Measurements from ENCODE around the gene AARS2.

The AARS2 gene

DNA sequence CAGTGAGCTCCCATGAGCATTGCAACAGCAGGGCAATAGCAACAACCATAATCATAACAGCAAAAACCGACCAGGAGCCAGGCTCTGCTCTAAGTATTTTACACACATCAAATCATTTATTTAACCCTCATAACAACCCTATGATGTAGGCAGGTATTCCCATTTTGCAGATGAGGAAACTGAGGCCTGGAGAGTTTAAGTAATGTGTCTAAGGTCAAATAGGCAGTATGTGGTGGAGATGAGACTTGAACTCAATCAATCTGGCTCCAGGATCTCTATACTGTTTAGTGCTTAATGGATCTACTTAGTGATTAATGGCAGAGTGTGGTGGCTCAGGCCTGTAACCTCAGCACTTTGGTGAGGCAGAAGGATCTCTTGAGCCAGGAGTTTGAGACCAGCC lies 39.5 kb downstream of the AARS2 start:
- DNase-seq = no peak

DNA sequence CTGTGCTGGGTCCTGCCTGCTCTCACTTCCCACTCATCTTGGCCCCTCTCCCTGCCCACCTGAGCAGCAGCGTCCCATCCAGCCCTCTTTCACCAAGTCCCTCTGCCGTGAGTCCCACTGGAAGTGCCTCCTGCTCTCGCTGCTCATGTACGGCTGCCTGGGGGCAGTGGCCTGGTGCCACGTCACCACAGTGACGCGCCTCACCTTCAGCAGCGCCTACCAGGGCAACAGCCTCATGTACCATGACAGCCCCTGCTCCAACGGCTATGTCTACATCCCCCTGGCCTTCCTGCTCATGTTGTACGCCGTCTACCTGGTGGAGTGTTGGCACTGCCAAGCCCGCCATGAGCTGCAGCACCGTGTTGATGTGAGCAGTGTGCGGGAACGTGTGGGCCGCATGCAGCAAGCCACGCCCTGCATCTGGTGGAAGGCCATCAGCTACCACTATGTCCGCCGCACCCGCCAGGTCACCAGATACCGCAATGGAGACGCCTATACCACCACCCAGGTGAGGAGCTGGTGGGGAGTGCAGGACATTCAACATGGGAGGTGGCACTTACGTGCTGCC lies 40.1 kb downstream of the AARS2 start:
- DNase-seq = no peak

DNA sequence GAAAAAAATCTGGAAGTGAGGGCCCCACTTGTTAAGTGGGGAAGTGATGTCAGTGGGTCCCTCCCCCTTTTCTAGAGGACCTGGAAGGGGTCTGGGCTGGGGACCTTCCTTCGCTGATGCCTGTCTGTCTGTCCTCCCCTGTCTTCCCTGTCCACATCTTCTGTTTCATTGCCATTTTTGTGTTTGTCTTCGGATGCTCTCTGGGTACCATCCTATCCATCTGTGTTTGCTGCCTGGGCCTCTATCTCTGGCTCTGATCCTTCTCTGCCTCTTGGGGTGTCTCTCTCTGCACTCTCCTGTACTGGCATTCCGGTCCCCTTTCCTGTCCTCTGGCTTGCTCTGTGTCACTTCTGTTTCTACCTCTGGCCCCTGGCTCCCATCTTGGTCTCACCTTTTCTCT lies 40.6 kb downstream of the AARS2 start:
- DNase-seq = no peak

DNA sequence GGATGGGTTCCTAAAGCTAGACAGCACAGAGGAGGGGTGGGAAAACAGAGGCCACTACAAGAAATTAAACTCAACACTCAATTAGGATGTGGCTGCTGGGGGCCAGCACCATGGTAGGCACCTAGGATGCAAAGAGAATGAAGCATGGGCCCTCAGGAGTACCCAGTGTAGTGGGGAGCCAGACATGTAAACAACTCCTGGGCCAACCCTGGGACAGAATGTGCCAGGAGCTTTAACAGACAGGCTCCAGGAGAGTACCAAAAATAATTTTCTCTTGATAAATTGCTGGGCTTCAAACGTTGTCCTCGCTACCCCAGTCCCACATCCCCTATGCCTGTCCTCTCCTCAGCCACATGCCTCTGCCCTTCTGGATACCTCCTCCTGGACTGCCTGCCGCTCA lies 41.2 kb downstream of the AARS2 start:
- DNase-seq = no peak

DNA sequence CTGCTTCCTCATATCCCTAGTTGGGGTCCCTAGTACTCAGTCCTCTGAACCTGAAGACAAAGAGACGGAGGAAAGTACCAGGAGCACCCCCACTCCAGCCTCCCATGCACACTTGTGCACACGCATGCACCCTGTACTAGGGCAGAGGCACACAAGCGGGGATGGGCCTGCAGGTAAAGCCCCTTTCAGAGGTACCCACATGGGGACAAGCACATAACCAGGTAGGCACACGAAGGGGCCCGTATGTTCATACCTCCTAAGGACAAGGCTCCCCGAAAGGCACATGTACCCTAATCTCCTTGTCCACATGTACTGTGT lies 41.8 kb downstream of the AARS2 start:
- no peak for DNase-seq

DNA sequence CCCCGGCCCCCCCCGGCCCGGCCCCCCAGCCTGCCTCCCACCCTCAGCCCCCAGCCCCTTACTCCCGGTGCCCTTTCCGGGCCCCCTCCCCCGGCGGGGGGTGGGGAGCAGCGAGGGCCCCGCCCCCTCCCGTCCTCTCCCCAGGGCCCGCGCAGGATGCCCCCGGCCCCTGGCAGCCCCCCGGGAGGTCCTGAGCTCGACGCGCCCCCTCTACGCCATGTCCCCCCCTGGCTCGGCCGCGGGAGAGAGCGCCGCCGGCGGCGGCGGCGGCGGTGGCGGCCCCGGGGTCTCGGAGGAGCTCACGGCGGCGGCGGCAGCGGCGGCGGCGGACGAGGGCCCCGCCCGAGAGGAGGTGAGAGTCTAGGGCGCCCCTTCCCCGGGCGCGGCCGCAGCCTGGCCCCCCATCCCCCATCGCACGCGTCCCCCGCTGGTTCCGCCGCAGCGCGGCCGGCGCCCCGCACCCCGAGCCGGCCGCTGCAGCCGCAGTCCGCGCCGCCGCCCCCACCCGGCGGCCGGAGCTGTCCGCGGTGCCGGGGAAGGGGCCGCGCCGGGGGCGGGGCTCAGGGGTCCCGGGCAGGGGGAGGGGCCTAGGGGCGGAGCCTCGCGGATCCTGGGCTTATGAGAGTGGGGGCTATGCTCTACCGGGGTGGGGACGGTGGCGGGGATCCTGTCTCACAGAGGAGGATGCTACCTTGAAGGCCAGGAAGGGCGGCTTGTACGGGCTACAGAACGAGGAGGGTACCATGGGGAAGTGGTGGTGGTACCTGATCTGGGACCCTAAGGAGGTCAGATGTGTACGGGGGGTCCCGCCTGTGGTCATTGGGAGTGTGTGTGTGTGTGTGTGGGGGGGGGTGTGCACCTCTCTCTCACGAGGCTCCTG lies 42.4 kb downstream of the AARS2 start:
- no peak for DNase-seq

DNA sequence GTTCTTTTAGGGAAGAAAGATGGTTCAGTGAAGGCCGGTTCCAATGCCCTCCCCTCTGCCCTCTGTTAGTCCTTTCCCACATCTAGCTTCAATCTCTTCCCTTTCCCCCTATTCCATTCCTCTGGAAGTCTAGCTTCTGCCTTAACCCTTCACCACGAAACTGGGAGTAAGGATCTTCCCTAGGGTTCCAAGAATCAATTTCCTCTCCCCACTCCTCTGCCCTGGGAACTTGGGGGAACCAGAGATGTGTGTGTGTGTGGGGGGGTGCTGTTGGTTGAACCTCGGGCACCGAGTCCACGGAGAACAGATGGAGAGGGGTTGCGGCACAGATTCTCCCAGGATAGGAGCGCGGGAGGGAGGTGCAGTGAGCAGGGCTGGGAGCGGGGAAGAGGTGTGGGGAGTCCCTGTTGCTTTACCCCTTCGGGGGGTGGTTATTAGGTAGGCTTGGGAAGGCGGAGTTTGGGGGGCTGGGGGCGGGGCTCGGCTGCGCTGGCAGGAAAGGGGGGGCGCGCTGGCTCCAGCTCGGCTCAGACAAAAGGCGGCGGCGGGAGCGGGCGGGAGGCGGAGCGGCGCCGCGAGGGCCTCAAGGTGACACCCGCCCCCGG lies 43.1 kb downstream of the AARS2 start, which contains the start of gene TMEM151B:
Gene TMEM151B, plus strand, starts transcription at position 530 of the 605 bp plus-strand sequence. CDS start 293 bp downstream, outside the sequence.
- DNase-seq = no peak

DNA sequence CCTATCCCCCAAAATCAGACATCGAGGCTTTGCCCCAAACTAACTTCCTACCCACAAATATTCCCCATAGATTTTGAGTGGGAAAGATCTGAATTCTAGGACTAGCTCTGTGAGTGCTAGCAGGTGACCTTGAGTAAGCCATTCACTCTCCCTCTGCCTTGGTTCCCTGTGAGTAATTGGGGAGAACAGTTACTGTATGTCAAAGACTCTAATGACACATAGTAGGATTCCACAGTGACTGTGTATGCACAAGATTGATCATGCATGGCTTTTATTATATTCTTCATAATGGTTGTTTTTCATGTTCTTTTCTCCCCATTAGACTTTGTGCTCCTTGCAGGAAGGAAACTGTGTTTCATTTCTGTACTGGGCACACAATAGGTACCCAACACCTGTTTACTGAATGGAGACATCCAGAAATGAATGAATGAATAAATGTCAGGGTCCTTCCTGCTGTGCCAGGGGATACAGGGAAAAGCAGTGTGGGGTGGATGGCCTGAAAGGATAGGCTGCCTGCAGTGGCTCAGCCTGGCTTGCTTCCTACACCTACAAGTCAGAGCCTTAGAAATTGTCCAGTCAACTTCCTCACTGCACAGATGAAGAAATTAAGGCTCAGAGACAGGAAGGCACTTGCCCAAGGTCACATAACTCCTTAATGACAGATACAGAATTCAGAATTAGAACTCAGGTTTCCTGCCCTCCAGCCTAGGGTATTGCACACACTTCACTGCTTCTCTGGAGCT lies 43.8 kb downstream of the AARS2 start:
- no peak for DNase-seq

DNA sequence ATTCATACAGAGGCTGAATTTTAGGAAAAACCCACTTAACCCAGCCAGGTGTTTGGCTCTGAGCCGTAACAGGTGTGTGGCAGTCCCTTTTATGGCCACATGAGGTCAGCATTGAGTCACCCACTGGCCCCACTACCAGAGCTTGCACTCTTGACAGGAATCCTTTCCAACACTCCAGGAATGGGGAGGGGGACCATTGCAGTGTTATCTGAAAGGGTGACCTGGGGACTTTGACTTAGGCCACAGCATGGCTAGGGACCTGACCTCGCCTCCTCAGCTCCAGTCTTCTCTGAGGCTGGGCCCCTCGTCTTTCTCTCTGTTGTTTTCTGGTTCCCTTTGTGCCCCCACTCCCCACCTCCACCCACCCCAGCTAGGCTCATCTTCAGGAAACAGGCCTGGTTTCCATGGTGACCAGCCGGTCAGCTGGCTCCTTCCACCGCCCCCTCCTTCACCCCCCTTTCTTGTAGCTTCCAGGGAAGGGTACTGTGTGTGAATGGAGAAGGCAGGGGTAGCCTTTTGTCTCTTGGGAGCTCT lies 45.0 kb downstream of the AARS2 start:
- no peak for DNase-seq

DNA sequence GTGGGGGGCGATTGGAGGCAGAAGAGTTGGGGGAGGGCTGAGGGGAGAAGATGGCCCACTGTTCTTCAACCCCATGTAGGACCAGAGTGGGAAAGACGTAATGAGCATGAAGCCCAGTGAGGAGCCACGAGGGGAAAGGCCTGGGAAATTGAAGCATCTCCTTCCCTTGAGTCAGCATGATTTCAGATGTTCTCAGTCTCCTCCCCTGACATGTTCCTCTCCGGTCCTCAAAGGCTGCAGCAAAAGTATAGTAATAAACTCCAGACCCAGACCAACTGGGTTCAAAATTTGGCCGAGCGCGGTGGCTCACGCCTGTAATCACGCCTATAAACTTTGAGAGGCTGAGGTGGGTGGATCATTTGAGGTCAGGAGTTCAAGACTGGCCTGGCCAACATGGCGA lies 45.9 kb downstream of the AARS2 start:
- DNase-seq = no peak

DNA sequence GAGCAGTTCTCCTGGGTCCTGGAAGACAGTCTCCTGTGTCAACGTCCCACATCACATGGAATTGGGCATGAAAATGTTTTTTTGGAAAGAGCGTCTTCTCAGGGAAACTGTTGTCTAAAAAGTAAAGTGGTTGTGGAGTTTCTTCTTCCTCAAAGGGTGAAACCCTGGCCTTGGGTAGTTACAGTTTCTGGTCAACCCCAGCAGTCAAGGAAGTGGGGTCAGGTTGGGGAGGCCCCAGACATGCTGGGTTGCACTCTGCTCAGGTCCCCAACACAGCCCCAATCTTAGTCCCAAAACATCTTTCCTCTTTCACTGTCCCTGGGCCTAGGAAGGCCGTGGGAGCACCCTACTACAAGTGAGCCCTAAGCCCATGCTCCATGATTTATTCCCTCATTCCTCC lies 46.8 kb downstream of the AARS2 start:
- no peak for DNase-seq

DNA sequence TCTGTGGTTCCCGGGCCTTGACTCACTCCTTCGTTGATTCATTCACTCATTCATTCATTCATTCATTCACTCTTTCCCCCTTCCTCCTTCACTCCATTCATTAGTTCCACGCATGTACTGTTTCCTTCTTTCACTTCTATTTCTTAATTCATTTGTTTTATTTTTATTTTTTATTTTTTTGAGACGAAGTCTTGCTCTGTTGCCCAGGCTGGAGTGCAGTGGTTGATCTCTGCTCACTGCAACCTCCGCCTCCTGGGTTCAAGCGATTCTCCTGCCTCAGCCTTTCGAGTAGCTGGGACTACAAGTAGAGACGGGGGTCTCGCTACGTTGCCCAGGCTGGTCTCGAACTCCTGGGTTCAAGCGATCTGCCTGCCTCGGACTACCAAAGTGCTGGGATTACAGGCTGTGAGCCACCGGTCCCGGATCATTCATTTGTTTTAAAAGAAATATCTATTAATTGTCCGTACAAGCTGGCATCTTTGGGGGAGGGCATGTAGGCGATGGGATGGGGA lies 47.4 kb downstream of the AARS2 start:
- no peak for DNase-seq

DNA sequence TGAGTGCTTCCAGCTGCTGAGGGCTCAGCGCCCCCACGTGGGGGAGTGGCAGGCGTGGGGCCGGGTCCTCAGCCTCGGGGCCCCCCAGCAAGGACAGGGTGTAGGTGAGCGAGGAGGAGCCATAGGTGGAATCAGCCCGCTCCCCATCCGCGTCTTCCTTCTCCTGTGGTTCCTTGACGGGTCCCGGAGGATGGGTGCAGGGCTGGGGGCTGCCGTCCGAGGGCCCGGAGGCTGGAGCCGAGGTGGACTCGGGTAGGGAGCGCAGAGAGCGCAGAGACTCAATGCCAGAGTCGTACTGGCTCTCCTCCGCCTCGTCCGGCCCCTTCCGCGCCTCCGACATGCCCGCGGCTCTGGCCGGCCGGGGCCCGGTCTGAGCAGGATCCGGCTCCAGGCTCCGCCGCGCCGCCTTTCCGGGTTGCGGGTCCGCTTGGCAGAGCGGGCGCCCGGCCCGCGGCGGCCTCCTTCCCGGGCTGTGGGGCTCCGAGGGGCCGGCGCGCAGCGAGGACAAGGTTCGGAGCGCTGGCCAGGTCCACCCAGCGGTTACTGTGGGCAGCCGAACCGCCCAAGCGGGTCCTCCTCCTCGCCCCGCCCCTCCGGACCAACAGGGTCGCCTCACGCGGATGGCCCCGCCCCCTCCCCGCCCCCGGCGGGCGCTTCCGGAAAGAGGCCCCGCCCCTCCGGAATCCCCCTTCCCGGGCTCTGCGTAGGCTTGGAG lies 48.0 kb downstream of the AARS2 start, which contains the start of gene NFKBIE:
Gene NFKBIE, minus strand, starts transcription at position 545 of the 715 bp plus-strand sequence. Its CDS starts 205 bp downstream, at position 340.
- peak; percentile 33 for DNase-seq

DNA sequence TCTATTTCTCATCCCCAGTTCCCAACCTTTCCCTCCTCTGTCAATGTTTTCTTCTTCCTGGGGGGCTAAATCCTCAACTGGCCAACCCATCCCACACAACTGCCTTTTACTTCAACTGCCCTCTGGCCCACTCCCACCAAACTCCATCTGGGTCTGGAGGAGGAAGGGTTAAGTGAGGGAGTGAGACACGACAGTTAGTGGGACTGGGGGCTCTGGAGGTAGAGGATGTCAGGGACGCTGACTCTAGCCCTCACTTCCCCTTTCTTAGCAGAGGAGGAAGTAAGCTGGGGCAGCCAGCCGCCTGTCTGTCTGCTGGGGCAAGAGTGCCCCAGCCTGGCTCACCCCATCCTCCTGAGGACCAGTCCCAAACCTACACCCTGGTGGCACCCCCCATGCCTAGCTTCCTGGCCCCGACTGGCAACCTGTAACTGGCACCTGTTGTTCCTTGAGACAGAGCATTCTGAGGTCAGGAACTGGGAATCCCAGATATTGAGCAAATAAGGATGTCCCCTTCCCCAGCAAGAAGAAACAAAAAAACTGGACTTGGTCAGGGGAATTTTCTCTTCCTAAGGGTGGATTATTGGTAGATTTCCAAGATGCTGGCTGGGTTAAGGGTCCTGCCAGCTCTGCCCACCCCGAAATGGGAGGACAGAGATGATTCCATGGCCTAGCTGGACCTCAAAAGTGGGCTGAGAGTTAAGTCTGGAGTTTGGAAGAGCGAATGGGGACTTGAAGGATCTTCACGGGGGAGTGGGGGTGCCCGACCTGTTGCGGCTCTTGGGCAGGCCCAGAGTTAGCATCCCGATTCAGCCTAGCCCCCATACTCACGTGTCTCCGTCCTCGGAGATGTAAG lies 48.8 kb downstream of the AARS2 start:
- DNase-seq = peak; percentile 67

DNA sequence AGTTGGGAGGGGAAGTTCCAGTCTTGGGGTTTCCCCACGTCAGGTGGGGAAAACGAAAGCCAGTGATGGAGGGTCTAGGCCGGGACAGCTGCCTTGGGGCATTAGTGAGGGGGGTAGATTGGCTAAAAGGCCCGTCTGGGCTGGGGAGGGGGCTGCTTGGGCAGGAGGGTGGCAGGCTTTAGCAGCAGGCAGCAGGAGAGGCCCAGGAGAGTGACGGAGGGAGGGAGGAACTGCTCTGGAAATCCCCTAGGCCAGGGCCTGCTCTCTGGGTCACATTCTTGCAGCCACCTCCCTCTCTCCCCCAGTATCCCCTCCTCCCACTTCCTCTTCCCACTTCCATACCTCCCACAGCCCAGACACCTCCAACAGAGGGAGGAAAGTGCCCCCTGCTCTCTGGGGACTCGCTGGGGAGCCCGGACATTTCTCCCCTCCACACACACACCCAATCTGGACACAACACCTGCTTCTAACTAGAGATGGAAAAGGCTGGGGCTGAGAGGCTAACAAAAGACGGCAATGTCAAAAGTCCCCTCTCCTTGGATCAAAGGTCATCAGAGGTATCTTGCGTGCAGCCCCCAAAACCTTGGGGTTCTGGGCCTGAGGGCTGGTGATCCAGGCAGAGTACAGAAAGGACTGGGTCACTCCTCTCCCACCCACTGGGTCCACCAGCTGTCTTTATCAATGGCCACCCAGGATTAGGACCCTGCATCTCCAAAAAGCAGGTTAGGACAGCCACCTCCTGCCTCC lies 49.6 kb downstream of the AARS2 start:
- no peak for DNase-seq

DNA sequence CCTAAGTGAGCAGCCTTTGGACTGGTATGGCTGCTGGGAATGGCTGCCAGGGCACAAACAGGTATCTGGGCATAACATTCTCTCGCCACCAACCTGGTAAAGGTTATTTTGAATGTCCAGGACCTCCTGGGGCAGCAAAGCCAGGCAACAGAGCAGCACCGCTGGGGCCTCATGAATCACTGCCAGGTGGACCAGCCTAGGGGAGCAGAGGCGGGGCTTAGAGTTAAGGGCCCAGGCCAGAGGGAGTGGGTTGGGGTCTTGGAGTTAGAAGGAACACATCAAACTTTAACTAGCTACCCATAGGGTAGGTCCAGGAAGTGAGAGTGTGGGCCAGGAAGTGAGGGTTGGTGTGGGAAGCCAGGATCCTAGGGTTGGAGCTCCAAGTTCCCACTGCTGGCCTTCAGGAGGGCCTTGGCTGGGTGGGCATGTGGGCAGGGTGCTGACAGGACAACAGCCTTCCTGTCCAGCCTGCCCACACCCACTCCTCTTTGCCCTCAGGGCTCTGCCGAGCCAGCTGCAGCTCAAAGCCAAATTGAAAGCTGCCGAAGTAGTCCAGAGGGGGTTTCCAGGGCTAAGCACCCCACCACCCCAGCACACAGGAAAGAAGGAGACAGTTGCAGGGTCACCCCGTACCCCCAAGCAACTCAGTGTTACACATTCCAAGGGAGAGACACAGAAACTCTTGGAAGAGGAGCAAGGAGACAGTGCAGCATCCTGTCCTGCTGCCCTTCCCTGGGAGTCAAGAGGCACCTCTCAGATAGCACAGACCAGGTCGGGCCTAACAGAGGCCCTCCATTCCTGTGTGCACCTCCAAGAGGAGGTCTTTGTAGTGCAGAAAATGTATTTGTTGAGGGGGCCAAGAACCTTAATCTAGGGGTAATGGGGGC lies 50.4 kb downstream of the AARS2 start:
- DNase-seq = no peak

DNA sequence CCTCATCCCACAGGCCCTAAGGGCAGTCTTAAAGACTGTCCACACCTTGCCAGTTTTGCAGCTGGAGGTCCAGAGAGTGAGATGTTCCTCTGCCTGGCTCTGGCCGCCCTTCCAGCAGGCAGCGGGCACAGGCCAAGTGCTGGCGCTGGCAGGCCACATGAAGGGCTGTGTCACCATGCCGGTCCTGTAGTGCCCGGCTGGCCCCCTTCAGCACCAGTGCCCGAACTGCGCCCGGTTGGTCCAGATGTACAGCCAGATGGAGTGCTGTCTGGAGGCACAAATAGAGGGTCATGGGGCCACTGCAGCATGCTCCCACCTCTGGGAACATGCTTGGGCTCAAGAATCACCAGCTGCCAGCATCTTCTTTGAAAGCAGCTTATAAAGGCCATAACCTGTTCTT lies 51.6 kb downstream of the AARS2 start:
- no peak for DNase-seq

DNA sequence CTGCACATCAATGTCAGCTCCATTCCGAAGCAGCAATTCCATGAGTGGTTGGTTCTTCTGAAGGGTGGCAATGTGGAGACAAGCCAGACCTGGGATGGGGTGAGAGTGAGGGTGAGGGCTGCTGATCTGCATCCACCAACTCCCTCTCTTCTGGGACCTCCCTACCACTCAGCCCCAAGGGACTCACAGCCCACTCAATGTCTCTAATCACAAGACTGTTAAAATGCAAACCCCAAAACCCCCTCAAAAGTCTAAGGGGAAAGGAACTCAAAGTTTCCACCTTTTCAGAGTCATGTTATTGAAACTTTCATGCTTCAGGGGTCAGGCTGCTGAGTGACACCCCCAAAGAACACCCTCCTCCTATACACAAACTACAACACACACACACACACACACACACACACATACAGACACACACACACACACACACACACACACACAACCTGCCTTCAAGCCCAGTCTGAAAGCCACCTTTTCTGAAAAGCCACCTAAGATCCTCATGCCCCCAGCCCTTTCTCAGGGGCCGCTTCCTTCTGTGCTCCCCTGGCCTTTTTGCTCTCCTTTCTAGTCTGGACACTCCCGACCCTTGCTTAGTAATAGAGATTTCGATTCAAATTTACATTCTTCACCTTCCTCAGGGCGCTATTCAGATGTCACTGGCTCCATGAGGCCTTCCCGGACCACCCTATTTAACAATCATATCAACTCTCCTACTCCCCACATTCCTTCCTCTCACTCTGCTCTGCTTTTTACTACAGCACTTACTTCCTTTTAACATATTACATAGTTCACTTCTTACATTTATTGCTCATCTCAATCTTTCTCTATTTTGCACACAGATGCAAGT lies 52.5 kb downstream of the AARS2 start:
- DNase-seq = no peak

All from GF-D8 (cell line).